DMS79 treated with DMSO at 0.1 percent for 48 hours (cell line): ENCODE measurements around the gene CRIP3.

ENCODE experiments used
- DNase-seq: peaks from one replicate; lab custom pipeline; 2025; lab: John Stamatoyannopoulos, UW

The CRIP3 gene

GRCh38 chr6:43273707-43274106, 34.9 kb downstream of the CRIP3 start:
- no peak for DNase-seq

GRCh38 chr6:43271944-43272343, 36.7 kb downstream of the CRIP3 start:
- no peak for DNase-seq

- no peak for DNase-seq
Measured at GRCh38 chr6:43271103-43271815, 37.4 kb downstream of the CRIP3 start.

- DNase-seq: no peak
Measured at GRCh38 chr6:43269273-43270007, 39.2 kb downstream of the CRIP3 start.

- DNase-seq: no peak
Measured at GRCh38 chr6:43268782-43269272, 39.8 kb downstream of the CRIP3 start.

- no peak for DNase-seq
Measured at GRCh38 chr6:43268355-43268700, 40.3 kb downstream of the CRIP3 start.

GRCh38 chr6:43267619-43268354, 40.8 kb downstream of the CRIP3 start:
- no peak for DNase-seq

- no peak for DNase-seq
Measured at GRCh38 chr6:43265564-43265963, 43.1 kb downstream of the CRIP3 start.

GRCh38 chr6:43264599-43265145, 44.0 kb downstream of the CRIP3 start:
- no peak for DNase-seq

- no peak for DNase-seq
Measured at GRCh38 chr6:43263314-43264178, 45.1 kb downstream of the CRIP3 start.

- no peak for DNase-seq
Measured at GRCh38 chr6:43262780-43263313, 45.8 kb downstream of the CRIP3 start.

- no peak for DNase-seq
Measured at GRCh38 chr6:43262000-43262779, 46.4 kb downstream of the CRIP3 start.

GRCh38 chr6:43261198-43261597, 47.4 kb downstream of the CRIP3 start:
- DNase-seq: no peak

- no peak for DNase-seq
Measured at GRCh38 chr6:43260791-43261190, 47.8 kb downstream of the CRIP3 start.

- no peak for DNase-seq
Measured at GRCh38 chr6:43258807-43259686, 49.6 kb downstream of the CRIP3 start.

GRCh38 chr6:43258180-43258579, 50.4 kb downstream of the CRIP3 start:
- DNase-seq: no peak

GRCh38 chr6:43257367-43258145, 51.1 kb downstream of the CRIP3 start:
- DNase-seq: no peak

GRCh38 chr6:43256670-43257366, 51.8 kb downstream of the CRIP3 start:
- no peak for DNase-seq
